Liver (tissue), 3 donors: ENCODE results near the gene GPR33.
"Not testable (repeated sequence)": the region's sequence is repeated elsewhere in the genome, so short reads cannot be mapped to it uniquely, and the experiment has no call there.

Experiments
- CTCF ChIP-seq: fragments of 150-350 bp; IDR thresholded peaks from 2 replicates; pipeline ENCODE4 v1.5.1; 2017; ENCODE audit warnings: improper control_type of control experiment, low read depth, low read length; ENCODE audit not compliant: missing input control
- MAX ChIP-seq: IDR thresholded peaks from 2 replicates; pipeline ENCODE4 v1.6.1; 2016; ENCODE audit warnings: antibody characterized with exemption
- NR2F2 ChIP-seq: IDR thresholded peaks from 2 replicates; pipeline ENCODE4 v1.6.1; 2016; ENCODE audit warnings: antibody characterized with exemption
- RXRA ChIP-seq, 2 donors: IDR thresholded peaks; 2 replicates each; pipeline ENCODE4 v1.6.1; 2017 to 2018; ENCODE audit warnings: antibody characterized with exemption in 2 of 2, mild to moderate bottlenecking in 1 of 2
- donor health status: healthy.
- donor health status: healthy.

- not testable (repeated sequence) for TF ChIP-seq NR2F2; MAX; RXRA (IDR thresholded peaks at IDR 0.05); CTCF
Measured at GRCh38 chr14:31462450-31462849, 25.4 kb downstream of the GPR33 start.
